Progenitor cell of endocrine pancreas (in vitro differentiated cells): ENCODE measurements around the gene GDPD3. TPM values are rescaled to one million over a fixed set of nuclear protein-coding genes. Genes with fewer than 3 reads are reported as not detected.

ENCODE experiments used
- DNase-seq: peaks from one replicate; pipeline ENCODE4 v3.0.0; 2021; ENCODE audit warnings: low spot score; ENCODE audit not compliant: unreplicated experiment
- H3K27ac Mint-ChIP-seq: 2 replicates; pipeline ENCODE4 v1.8.0; 2021; ENCODE audit warnings: mild to moderate bottlenecking, moderate library complexity, mixed read lengths
- H3K27me3 Mint-ChIP-seq: 2 replicates; pipeline ENCODE4 v1.8.0; 2021; ENCODE audit warnings: mixed read lengths
- H3K36me3 Mint-ChIP-seq: 2 replicates; pipeline ENCODE4 v1.8.0; 2022; ENCODE audit warnings: mixed read lengths; ENCODE audit not compliant: insufficient read depth
- H3K4me1 Mint-ChIP-seq: 2 replicates; pipeline ENCODE4 v1.8.0; 2021; ENCODE audit warnings: low read depth, mixed read lengths
- H3K4me3 Mint-ChIP-seq: 2 replicates; pipeline ENCODE4 v1.8.0; 2021; ENCODE audit warnings: low read depth, mild to moderate bottlenecking, moderate library complexity, mixed read lengths
- H3K9me3 Mint-ChIP-seq: 2 replicates; pipeline ENCODE4 v1.8.0; 2021; ENCODE audit warnings: low read depth, mixed read lengths
- total RNA-seq: library from RNA; stranded (reverse); gene quantifications from 2 replicates; pipeline ENCODE4 v1.2.1, GENCODE V29; 2021
- TF ChIP-seq, protein P1 (sequence below): fragments of 200-600 bp; sonication (generic); IDR thresholded peaks from one replicate; pipeline ENCODE4 v1.5.0; 2021; ENCODE audit warnings: antibody characterized with exemption, mild to moderate bottlenecking; ENCODE audit not compliant: unreplicated experiment

Gene GDPD3
- total RNA-seq, 1 donor from 2014 or later = 13.3 TPM

- H3K4me3 Mint-ChIP-seq = peak overlapping the region; percentile 77
- no peak for DNase-seq
- H3K9me3 Mint-ChIP-seq = peaks cover 5% of the 10 kb centered on the region
- TF ChIP-seq, protein P1, sequence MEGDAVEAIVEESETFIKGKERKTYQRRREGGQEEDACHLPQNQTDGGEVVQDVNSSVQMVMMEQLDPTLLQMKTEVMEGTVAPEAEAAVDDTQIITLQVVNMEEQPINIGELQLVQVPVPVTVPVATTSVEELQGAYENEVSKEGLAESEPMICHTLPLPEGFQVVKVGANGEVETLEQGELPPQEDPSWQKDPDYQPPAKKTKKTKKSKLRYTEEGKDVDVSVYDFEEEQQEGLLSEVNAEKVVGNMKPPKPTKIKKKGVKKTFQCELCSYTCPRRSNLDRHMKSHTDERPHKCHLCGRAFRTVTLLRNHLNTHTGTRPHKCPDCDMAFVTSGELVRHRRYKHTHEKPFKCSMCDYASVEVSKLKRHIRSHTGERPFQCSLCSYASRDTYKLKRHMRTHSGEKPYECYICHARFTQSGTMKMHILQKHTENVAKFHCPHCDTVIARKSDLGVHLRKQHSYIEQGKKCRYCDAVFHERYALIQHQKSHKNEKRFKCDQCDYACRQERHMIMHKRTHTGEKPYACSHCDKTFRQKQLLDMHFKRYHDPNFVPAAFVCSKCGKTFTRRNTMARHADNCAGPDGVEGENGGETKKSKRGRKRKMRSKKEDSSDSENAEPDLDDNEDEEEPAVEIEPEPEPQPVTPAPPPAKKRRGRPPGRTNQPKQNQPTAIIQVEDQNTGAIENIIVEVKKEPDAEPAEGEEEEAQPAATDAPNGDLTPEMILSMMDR = peak; percentile 62
- peak overlapping the region; percentile 58 for H3K27ac Mint-ChIP-seq
- H3K4me1 Mint-ChIP-seq = peaks cover 20% of the 10 kb centered on the region
- peaks cover 12% of the 10 kb centered on the region for H3K36me3 Mint-ChIP-seq
- no peaks in the 10 kb centered on the region for H3K27me3 Mint-ChIP-seq
Measured at GRCh38 chr16:30092373-30093010, 20.8 kb downstream of the GDPD3 start.

GRCh38 chr16:30091474-30092372 is 21.6 kb downstream of the GDPD3 start, which contains the start of gene TBX6:
TSS of gene TBX6 (minus strand) at chr16:30091924. CDS start at chr16:30091193, 731 bp downstream.
- H3K36me3 Mint-ChIP-seq = peaks cover 10% of the 10 kb centered on the region
- H3K9me3 Mint-ChIP-seq = peaks cover under 1% of the 10 kb centered on the region
- H3K4me1 Mint-ChIP-seq = peaks cover 20% of the 10 kb centered on the region
- H3K27me3 Mint-ChIP-seq = no peaks in the 10 kb centered on the region
- peak within 1 kb of the TSS; percentile 73 for H3K27ac Mint-ChIP-seq
- DNase-seq = peak; percentile 94
- H3K4me3 Mint-ChIP-seq = peak within 1 kb of the TSS; percentile 77
- TF ChIP-seq, protein P1 = peak; percentile 70

DNA sequence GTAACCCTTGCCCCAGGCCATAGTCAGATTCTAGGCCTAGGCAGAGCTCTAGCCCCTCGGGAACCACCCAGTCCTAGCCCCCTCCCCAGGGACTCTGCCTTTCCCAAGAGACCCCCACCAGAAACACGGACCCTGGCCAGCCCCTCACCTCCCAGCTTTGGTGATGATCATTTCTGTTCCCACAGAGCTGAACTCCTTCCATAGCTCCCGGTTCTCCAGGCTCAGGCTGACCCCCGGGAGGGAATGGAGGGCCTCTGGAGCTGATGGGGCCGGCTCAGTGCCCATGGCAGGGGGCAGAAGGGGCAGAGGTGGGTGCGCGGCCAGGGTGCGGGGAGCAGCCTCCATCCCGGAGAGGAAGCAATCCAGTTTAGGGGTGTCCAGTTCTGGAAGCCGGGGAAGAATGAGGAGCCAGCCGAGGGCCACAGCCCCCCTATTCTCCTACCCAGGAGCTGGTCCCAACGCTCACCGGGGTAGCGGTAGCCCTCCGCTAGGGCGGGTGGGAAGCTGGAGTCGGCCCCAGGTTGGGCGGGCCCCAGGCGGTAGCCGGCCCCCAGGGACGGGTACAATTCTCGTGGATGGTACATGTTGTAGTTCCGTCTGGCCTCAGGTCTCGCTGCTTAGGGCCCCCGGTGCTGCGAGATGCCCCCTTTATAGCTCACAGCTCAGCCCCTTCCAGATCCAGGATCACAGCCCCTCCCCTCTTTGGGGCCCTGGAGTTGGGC is 22.6 kb downstream of the GDPD3 start:
- H3K27ac Mint-ChIP-seq = peak overlapping the region; percentile 49
- peaks cover 20% of the 10 kb centered on the region for H3K4me1 Mint-ChIP-seq
- TF ChIP-seq, protein P1 = no peak
- peaks cover 10% of the 10 kb centered on the region for H3K36me3 Mint-ChIP-seq
- no peaks in the 10 kb centered on the region for H3K27me3 Mint-ChIP-seq
- peak overlapping the region; percentile 46 for H3K4me3 Mint-ChIP-seq
- H3K9me3 Mint-ChIP-seq = no peaks in the 10 kb centered on the region
- no peak for DNase-seq

DNA sequence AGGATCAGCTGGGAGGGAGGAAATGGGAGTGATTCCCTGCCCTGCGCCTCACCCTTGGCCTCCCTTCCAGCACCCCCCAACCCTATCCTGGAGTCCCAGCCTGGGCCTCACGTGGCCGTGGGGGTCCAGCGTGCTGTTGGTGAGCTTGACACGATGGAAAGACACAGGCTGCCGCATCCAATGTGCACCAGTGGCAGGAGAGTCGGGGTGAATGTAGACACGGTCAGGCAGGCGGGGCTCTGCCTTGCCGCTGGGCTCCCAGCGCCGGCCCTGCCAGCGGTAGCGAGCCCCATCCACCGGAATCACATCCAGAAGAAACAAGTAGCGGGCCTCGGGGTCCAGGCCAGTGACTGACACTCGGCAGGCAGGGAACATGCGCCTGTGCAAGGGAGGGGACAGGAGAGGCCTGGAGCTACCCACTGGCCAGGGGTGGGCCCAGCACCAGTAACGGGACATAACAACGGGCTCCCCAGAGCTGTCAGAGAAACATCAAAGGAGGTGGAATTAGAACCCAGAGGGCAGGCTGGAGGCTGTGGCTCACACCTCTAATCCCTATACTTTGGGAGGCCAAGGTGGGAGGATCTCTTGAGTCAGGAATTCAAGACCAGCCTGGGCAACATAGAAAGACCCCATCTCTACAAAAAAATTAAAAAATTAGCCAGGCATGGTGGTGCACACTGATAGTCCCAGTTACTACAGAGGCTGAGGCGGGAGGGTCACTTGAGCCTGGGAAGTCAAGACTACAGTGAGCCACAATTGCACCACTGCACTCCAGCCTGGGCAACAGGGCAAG is 24.3 kb downstream of the GDPD3 start:
- no peak overlapping the region for H3K4me3 Mint-ChIP-seq
- TF ChIP-seq, protein P1 = no peak
- H3K4me1 Mint-ChIP-seq = peaks cover 11% of the 10 kb centered on the region
- peaks cover 10% of the 10 kb centered on the region for H3K36me3 Mint-ChIP-seq
- H3K27ac Mint-ChIP-seq = peak overlapping the region; percentile 67
- no peak for DNase-seq
- H3K9me3 Mint-ChIP-seq = no peaks in the 10 kb centered on the region
- no peaks in the 10 kb centered on the region for H3K27me3 Mint-ChIP-seq
